ENCODE measurements around the gene GRB2. TPM values are rescaled to one million over a fixed set of nuclear protein-coding genes. Genes with fewer than 3 reads are reported as not detected.
"Not testable (repeated sequence)": the region's sequence is repeated elsewhere in the genome, so short reads cannot be mapped to it uniquely, and the experiment has no call there.

The GRB2 gene
- total RNA-seq, 1 donor: 68.8 TPM

DNA sequence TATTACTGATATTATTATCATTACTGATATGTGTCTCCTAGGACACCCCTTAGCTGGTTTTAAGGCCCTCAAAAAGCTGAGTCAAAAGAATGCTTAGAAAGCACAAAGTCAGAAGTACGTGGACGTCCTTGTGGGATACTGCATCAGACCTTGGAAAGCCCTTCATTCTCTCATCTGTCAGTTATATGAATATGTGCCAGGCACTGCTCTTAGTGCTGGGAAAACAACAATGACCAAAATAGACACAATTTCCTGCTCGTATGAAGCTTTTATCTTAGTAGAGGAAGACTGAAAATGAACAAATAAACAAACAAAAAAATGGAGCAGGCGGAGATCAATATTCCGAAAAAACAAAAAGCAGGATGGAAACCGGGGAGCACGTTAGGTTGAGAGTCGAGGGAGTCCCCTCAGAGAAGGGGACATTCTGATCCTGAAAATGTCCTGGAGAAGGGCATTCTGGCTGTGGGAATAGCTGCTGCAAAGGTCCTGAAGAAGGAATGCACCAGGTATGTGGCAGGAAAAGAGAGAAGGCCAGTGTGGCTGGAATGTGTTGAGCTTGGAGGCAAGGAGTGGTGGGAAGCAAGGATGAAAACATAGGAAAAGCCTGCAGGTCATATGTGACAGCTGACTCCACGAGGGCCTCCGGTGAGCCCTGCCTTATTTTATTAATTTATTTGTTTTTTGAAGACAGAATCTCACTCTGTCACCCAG is 35.4 kb upstream of the GRB2 start:
- DNase-seq (ENCODE audit: insufficient read length, low spot score, missing footprints): no peak
- peak overlapping the region; percentile 11 for H2AFZ ChIP-seq (ENCODE audit: low read length)
- no peak for TF ChIP-seq CTCF (IDR thresholded peaks at IDR 0.05; ENCODE audit: extremely low read depth, low read depth, low read length)

GRCh38 chr17:75439287-75439686 is 33.8 kb upstream of the GRB2 start:
- Histone ChIP-seq H3K27ac (ENCODE audit: low read depth, low read length) (no peak overlapping the region), H3K4me3 (ENCODE audit: insufficient read depth, low read length) (no peak overlapping the region), H4K20me1 (ENCODE audit: insufficient read depth, low read length) (no peaks in the 10 kb centered on the region), H3K36me3 (ENCODE audit: insufficient read depth, low read length) (no peaks in the 10 kb centered on the region), H2AFZ (ENCODE audit: low read length) (no peak overlapping the region), H3K9me3 (ENCODE audit: low read depth, low read length) (no peaks in the 10 kb centered on the region), H3K4me2 (ENCODE audit: insufficient read depth, low read length) (no peak overlapping the region), H3K4me1 (ENCODE audit: insufficient read depth, low read length) (peaks cover 7% of the 10 kb centered on the region), H3K79me2 (ENCODE audit: insufficient read depth, low read length) (no peaks in the 10 kb centered on the region), H3K27me3 (ENCODE audit: insufficient read depth, low read length) (peaks cover 3% of the 10 kb centered on the region)
- no peak for TF ChIP-seq CTCF (IDR thresholded peaks at IDR 0.05; ENCODE audit: extremely low read depth, low read depth, low read length)
- DNase-seq (ENCODE audit: insufficient read length, low spot score, missing footprints): no peak

More for the DNA sequence above, 35.4 kb upstream of the GRB2 start:
- H3K79me2 ChIP-seq (ENCODE audit: insufficient read depth, low read length): no peaks in the 10 kb centered on the region
- H3K36me3 ChIP-seq (ENCODE audit: insufficient read depth, low read length): no peaks in the 10 kb centered on the region
- no peaks in the 10 kb centered on the region for H3K9me3 ChIP-seq (ENCODE audit: low read depth, low read length)
- no peaks in the 10 kb centered on the region for H3K27me3 ChIP-seq (ENCODE audit: insufficient read depth, low read length)
- no peaks in the 10 kb centered on the region for H4K20me1 ChIP-seq (ENCODE audit: insufficient read depth, low read length)
- H3K4me2 ChIP-seq (ENCODE audit: insufficient read depth, low read length): no peak overlapping the region
- H3K4me1 ChIP-seq (ENCODE audit: insufficient read depth, low read length): peaks cover 8% of the 10 kb centered on the region
- H3K4me3 ChIP-seq (ENCODE audit: insufficient read depth, low read length): no peak overlapping the region
- no peak overlapping the region for H3K27ac ChIP-seq (ENCODE audit: low read depth, low read length)

DNA sequence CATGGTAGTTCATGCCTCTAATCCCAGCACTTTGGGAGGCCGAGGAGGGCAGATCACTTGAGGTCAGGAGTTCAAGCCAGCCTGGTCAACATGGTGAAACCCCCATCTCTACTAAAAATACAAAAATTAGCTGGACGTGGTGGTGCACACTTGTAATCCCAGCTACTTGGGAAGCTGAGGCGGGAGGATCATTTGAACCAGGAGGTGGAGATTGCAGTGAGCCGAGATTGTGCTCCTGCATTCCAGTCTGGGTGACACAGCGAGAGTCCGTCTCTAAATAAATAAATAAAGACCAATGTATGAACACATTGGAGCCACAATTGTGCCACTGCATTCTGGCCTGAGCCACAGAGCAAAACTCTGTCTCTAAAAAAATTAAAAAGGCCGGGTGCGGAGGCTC is 31.9 kb upstream of the GRB2 start:
- DNase-seq (ENCODE audit: insufficient read length, low spot score, missing footprints); H3K27ac ChIP-seq (ENCODE audit: low read depth, low read length); H3K36me3 ChIP-seq (ENCODE audit: insufficient read depth, low read length); H3K4me1 ChIP-seq (ENCODE audit: insufficient read depth, low read length); H4K20me1 ChIP-seq (ENCODE audit: insufficient read depth, low read length); H2AFZ ChIP-seq (ENCODE audit: low read length); H3K4me3 ChIP-seq (ENCODE audit: insufficient read depth, low read length); H3K9me3 ChIP-seq (ENCODE audit: low read depth, low read length); H3K27me3 ChIP-seq (ENCODE audit: insufficient read depth, low read length); H3K4me2 ChIP-seq (ENCODE audit: insufficient read depth, low read length); H3K79me2 ChIP-seq (ENCODE audit: insufficient read depth, low read length): not testable (repeated sequence)

- not testable (repeated sequence) for DNase-seq (ENCODE audit: insufficient read length, low spot score, missing footprints); H3K79me2 ChIP-seq (ENCODE audit: insufficient read depth, low read length); H3K27me3 ChIP-seq (ENCODE audit: insufficient read depth, low read length); H4K20me1 ChIP-seq (ENCODE audit: insufficient read depth, low read length); H3K36me3 ChIP-seq (ENCODE audit: insufficient read depth, low read length); H3K4me2 ChIP-seq (ENCODE audit: insufficient read depth, low read length); H3K4me3 ChIP-seq (ENCODE audit: insufficient read depth, low read length); H3K9me3 ChIP-seq (ENCODE audit: low read depth, low read length); H2AFZ ChIP-seq (ENCODE audit: low read length); H3K27ac ChIP-seq (ENCODE audit: low read depth, low read length)
- H3K4me1 ChIP-seq (ENCODE audit: insufficient read depth, low read length): peaks cover 10% of the 10 kb centered on the region
Measured at GRCh38 chr17:75434433-75434832, 29.0 kb upstream of the GRB2 start.

DNA sequence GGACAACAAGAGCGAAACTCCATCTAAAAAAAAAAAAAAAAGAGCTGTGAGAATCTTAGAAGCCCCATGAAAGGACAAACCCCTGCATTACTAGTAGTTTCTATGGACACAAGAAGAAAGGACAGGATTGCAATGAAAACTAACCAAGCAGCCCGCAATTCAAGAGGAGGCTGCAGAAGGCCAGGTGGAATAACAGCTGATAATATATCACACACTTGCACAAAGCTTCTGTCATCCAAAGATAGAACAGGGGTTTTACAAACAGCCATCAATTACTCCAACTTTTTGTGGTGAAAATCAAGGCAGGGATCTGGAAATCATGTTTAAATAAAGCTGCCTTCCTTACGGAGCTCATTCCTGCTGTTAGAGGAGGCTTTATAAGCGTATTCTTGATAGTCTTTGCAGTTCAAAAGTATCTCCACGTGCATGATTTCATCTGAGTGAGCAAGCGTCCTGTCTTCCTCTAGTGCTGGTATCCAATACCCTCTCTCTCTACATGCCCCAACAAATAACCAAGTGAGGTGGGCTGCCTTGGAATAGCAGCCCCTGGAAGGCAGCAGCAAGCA is 27.8 kb upstream of the GRB2 start:
- Histone ChIP-seq H3K27ac (ENCODE audit: low read depth, low read length) (no peak overlapping the region), H3K4me2 (ENCODE audit: insufficient read depth, low read length) (no peak overlapping the region), H3K79me2 (ENCODE audit: insufficient read depth, low read length) (no peaks in the 10 kb centered on the region), H2AFZ (ENCODE audit: low read length) (no peak overlapping the region), H3K9me3 (ENCODE audit: low read depth, low read length) (no peaks in the 10 kb centered on the region), H3K36me3 (ENCODE audit: insufficient read depth, low read length) (no peaks in the 10 kb centered on the region), H3K4me3 (ENCODE audit: insufficient read depth, low read length) (no peak overlapping the region), H4K20me1 (ENCODE audit: insufficient read depth, low read length) (no peaks in the 10 kb centered on the region), H3K27me3 (ENCODE audit: insufficient read depth, low read length) (peaks cover 3% of the 10 kb centered on the region), H3K4me1 (ENCODE audit: insufficient read depth, low read length) (peaks cover 22% of the 10 kb centered on the region)
- TF ChIP-seq CTCF (IDR thresholded peaks at IDR 0.05; ENCODE audit: extremely low read depth, low read depth, low read length): no peak
- DNase-seq (ENCODE audit: insufficient read length, low spot score, missing footprints): no peak

Measured in osteoblast (primary cell).